HEK293 (cell line): Measurements from ENCODE around the gene COX20.

Source experiments
- CTCF ChIA-PET: fragments of 350-600 bp; formaldehyde crosslinking; extraction: SDS; loops from one replicate; lab custom pipeline; 2021; ENCODE audit warnings: antibody characterized with exemption; lab: Yijun Ruan, JAX
- POLR2A ChIA-PET: fragments of 300-600 bp; formaldehyde crosslinking; extraction: SDS; loops from one replicate; lab custom pipeline; 2020; ENCODE audit warnings: antibody characterized with exemption, inconsistent platforms; lab: Yijun Ruan, JAX
- H3K27ac ChIP-seq: fragments of 200-500 bp; sonication (Bioruptor generic); 2 replicates; pipeline ENCODE4 v1.5.1; 2014; ENCODE audit warnings: low read depth, low read length, control low read depth, inconsistent platforms; ENCODE audit errors: extremely low read depth
- H3K36me3 ChIP-seq, 2 experiments: fragments of 200-500 bp in 1 of 2; sonication (Bioruptor generic) in 1 of 2; 1 replicate in 1 of 2; 2 replicates in 1 of 2; pipeline ENCODE4 v1.5.1; 2014 to 2017; ENCODE audit warnings: inconsistent platforms in 2 of 2, low read length in 2 of 2; ENCODE audit not compliant: control insufficient read depth in 2 of 2, insufficient read depth in 1 of 2
- H3K4me1 ChIP-seq: fragments of 200-500 bp; sonication (Bioruptor generic); 2 replicates; pipeline ENCODE4 v1.5.1; 2014; ENCODE audit warnings: mild to moderate bottlenecking, low read length, inconsistent platforms; ENCODE audit not compliant: control insufficient read depth, insufficient read depth
- H3K4me3 ChIP-seq: 2 replicates; pipeline ENCODE4 v1.5.1; 2011; ENCODE audit warnings: low read depth, mild to moderate bottlenecking, control low read depth, low read length, moderate library complexity
- H3K9me3 ChIP-seq: fragments of 200-500 bp; sonication (Bioruptor generic); 2 replicates; pipeline ENCODE4 v1.5.1; 2014; ENCODE audit warnings: low read depth, low read length, inconsistent platforms; ENCODE audit not compliant: control insufficient read depth, insufficient read depth
- EGR2 ChIP-seq: fragments of 450-650 bp; formaldehyde crosslinking; IDR thresholded peaks from 2 replicates; pipeline ENCODE4 v1.5.1; 2016; ENCODE audit warnings: low read depth, missing biosample characterization, missing genetic modification characterization
- FEZF1 ChIP-seq: fragments of 450-650 bp; formaldehyde crosslinking; IDR thresholded peaks from 2 replicates; pipeline ENCODE4 v1.5.1; 2016; ENCODE audit warnings: missing biosample characterization, missing genetic modification characterization
- KLF16 ChIP-seq: fragments of 450-650 bp; formaldehyde crosslinking; IDR thresholded peaks from 2 replicates; pipeline ENCODE4 v1.5.1; 2017; ENCODE audit warnings: missing biosample characterization, missing genetic modification characterization
- MYNN ChIP-seq: fragments of 450-650 bp; formaldehyde crosslinking; IDR thresholded peaks from 2 replicates; pipeline ENCODE4 v1.5.1; 2016; ENCODE audit warnings: missing biosample characterization, missing genetic modification characterization, borderline replicate concordance
- SCRT1 ChIP-seq: fragments of 450-650 bp; formaldehyde crosslinking; IDR thresholded peaks from 2 replicates; pipeline ENCODE4 v1.5.1; 2016; ENCODE audit warnings: missing biosample characterization, missing genetic modification characterization, borderline replicate concordance
- YY2 ChIP-seq: fragments of 450-650 bp; formaldehyde crosslinking; IDR thresholded peaks from 2 replicates; pipeline ENCODE4 v1.5.1; 2016; ENCODE audit warnings: missing biosample characterization, missing genetic modification characterization
- ZEB2 ChIP-seq: fragments of 450-650 bp; formaldehyde crosslinking; IDR thresholded peaks from 2 replicates; pipeline ENCODE4 v1.5.1; 2016; ENCODE audit warnings: missing biosample characterization, missing genetic modification characterization
- ZNF112 ChIP-seq: fragments of 450-650 bp; formaldehyde crosslinking; IDR thresholded peaks from 2 replicates; pipeline ENCODE4 v1.5.0; 2017; ENCODE audit warnings: missing biosample characterization, missing genetic modification characterization
- ZNF121 ChIP-seq: fragments of 450-650 bp; formaldehyde crosslinking; IDR thresholded peaks from 2 replicates; pipeline ENCODE4 v1.5.1; 2016; ENCODE audit warnings: missing biosample characterization, missing genetic modification characterization
- ZNF132 ChIP-seq: fragments of 450-650 bp; formaldehyde crosslinking; IDR thresholded peaks from 2 replicates; pipeline ENCODE4 v1.5.1; 2017; ENCODE audit warnings: missing biosample characterization, missing genetic modification characterization, borderline replicate concordance
- ZNF169 ChIP-seq: fragments of 450-650 bp; formaldehyde crosslinking; IDR thresholded peaks from 2 replicates; pipeline ENCODE4 v1.5.1; 2016; ENCODE audit warnings: missing biosample characterization, missing genetic modification characterization
- ZNF23 ChIP-seq: fragments of 450-650 bp; formaldehyde crosslinking; IDR thresholded peaks from 2 replicates; pipeline ENCODE4 v1.5.1; 2016; ENCODE audit warnings: missing biosample characterization, missing genetic modification characterization, borderline replicate concordance
- ZNF24 ChIP-seq: fragments of 450-650 bp; formaldehyde crosslinking; IDR thresholded peaks from 2 replicates; pipeline ENCODE4 v1.5.1; 2016; ENCODE audit warnings: missing biosample characterization, missing genetic modification characterization
- ZNF324 ChIP-seq: fragments of 450-650 bp; formaldehyde crosslinking; IDR thresholded peaks from 2 replicates; pipeline ENCODE4 v1.5.1; 2016; ENCODE audit warnings: missing biosample characterization, missing genetic modification characterization
- ZNF335 ChIP-seq: fragments of 450-650 bp; formaldehyde crosslinking; conservative IDR thresholded peaks from 2 replicates; pipeline ENCODE4 v1.5.1; 2016; ENCODE audit warnings: missing biosample characterization, missing genetic modification characterization
- ZNF391 ChIP-seq: fragments of 450-650 bp; formaldehyde crosslinking; IDR thresholded peaks from 2 replicates; pipeline ENCODE4 v1.5.1; 2016; ENCODE audit warnings: low read depth, missing biosample characterization, missing genetic modification characterization, borderline replicate concordance
- ZNF530 ChIP-seq: fragments of 450-650 bp; formaldehyde crosslinking; IDR thresholded peaks from 2 replicates; pipeline ENCODE4 v1.5.1; 2016; ENCODE audit warnings: low read depth, missing biosample characterization, missing genetic modification characterization
- ZNF571 ChIP-seq: fragments of 450-650 bp; formaldehyde crosslinking; IDR thresholded peaks from 2 replicates; pipeline ENCODE4 v1.5.0; 2017; ENCODE audit warnings: missing biosample characterization, missing genetic modification characterization
- ZNF624 ChIP-seq: fragments of 450-650 bp; formaldehyde crosslinking; IDR thresholded peaks from 2 replicates; pipeline ENCODE4 v1.5.1; 2017; ENCODE audit warnings: missing biosample characterization, missing genetic modification characterization
- ZNF664 ChIP-seq: fragments of 450-650 bp; formaldehyde crosslinking; IDR thresholded peaks from 2 replicates; pipeline ENCODE4 v1.5.1; 2016; ENCODE audit warnings: missing biosample characterization, missing genetic modification characterization
- ZNF777 ChIP-seq: fragments of 450-650 bp; formaldehyde crosslinking; IDR thresholded peaks from 2 replicates; pipeline ENCODE4 v1.5.1; 2017; ENCODE audit warnings: missing biosample characterization, missing genetic modification characterization, borderline replicate concordance
- TF ChIP-seq, protein P1 (sequence below): fragments of 450-650 bp; formaldehyde crosslinking; IDR thresholded peaks from 2 replicates; pipeline ENCODE4 v1.5.1; 2016; ENCODE audit warnings: missing biosample characterization, missing genetic modification characterization
- TF ChIP-seq, protein P2 (sequence below): fragments of 450-650 bp; formaldehyde crosslinking; IDR thresholded peaks from 2 replicates; pipeline ENCODE4 v1.5.1; 2017; ENCODE audit warnings: missing biosample characterization, missing genetic modification characterization
- TF ChIP-seq, protein P3 (sequence below): fragments of 450-650 bp; formaldehyde crosslinking; IDR thresholded peaks from 2 replicates; pipeline ENCODE4 v1.5.1; 2016; ENCODE audit warnings: missing biosample characterization, missing genetic modification characterization, low read depth
- TF ChIP-seq, protein P4 (sequence below): fragments of 450-650 bp; IDR thresholded peaks from 2 replicates; pipeline ENCODE4 v1.5.1; 2018; ENCODE audit warnings: missing biosample characterization, missing genetic modification characterization

Gene COX20

DNA sequence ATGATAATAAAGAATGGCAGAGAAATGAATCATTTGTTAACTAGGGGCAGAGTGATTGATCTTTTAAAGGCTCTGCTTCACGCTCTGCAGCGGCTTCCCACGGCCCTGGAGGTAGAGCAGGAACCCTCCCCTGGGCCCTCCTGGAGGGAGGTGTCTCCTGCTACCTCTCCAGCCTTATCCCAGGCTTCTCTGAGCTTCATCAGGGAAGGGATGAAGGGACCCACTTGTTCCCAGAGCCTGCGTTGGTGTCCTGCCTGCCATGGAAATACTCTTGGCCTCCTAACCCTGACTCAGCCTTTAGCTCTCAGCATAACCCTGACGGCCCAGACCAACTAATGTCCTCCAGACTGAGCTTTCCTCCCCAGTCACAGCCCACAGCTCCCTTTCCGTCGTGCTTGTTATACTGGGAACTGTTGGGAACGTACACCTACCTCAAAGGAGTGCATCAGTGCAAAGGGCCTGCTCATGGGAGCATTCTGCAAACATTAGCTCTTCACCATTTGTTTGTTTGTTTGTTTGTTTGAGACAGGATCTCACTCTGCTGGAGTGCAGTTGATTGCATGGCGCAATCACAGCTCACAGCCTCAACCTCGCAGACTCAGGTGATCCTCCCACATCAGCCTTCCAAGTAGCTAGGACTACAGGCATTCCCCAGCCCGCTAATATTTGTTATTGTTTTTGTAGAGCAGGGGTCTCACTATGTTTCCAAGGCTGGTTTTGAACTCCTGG lies 46.3 kb downstream of the COX20 start (continued):
- TF ChIP-seq, protein P1, sequence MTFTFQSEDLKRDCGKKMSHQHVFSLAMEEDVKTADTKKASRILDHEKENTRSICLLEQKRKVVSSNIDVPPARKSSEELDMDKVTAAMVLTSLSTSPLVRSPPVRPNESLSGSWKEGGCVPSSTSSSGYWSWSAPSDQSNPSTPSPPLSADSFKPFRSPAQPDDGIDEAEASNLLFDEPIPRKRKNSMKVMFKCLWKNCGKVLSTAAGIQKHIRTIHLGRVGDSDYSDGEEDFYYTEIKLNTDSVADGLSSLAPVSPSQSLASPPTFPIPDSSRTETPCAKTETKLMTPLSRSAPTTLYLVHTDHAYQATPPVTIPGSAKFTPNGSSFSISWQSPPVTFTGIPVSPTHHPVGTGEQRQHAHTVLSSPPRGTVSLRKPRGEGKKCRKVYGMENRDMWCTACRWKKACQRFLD (tag by site-specific recombination), result no peak
- no peak for TF ChIP-seq EGR2
- no peak for TF ChIP-seq SCRT1 (tag by site-specific recombination)
- no peak for TF ChIP-seq ZNF571
- no peak for TF ChIP-seq ZNF391
- no peak for TF ChIP-seq MYNN (tag by site-specific recombination)
- TF ChIP-seq ZNF664 (tag by site-specific recombination), result no peak
- TF ChIP-seq, protein P2, sequence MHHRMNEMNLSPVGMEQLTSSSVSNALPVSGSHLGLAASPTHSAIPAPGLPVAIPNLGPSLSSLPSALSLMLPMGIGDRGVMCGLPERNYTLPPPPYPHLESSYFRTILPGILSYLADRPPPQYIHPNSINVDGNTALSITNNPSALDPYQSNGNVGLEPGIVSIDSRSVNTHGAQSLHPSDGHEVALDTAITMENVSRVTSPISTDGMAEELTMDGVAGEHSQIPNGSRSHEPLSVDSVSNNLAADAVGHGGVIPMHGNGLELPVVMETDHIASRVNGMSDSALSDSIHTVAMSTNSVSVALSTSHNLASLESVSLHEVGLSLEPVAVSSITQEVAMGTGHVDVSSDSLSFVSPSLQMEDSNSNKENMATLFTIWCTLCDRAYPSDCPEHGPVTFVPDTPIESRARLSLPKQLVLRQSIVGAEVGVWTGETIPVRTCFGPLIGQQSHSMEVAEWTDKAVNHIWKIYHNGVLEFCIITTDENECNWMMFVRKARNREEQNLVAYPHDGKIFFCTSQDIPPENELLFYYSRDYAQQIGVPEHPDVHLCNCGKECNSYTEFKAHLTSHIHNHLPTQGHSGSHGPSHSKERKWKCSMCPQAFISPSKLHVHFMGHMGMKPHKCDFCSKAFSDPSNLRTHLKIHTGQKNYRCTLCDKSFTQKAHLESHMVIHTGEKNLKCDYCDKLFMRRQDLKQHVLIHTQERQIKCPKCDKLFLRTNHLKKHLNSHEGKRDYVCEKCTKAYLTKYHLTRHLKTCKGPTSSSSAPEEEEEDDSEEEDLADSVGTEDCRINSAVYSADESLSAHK, result no peak
- TF ChIP-seq, all 188 proteins: peak for 0

DNA sequence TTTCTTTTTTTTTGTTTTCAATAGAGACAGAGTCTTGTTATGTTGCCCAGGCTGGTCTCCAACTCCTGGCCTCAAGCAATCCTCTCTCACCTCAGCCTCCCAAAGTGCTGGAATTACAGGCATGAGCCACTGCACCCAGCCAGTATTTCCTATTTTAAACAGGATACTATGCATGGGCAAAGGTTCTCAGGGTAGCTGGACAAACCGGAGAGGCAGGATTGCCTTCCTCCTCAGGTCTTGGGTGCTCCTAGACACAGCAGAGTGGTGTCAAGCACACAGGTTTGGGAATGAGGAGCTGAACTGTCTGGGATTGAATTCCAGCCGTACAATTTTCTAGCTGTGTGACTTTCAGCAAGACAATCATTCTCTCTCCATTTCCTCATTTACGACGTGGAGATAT lies 51.8 kb downstream of the COX20 start:
- Histone ChIP-seq H3K9me3 (no peaks in the 10 kb centered on the region), H3K27ac (no peak overlapping the region), H3K4me3 (no peak overlapping the region)
- TF ChIP-seq FEZF1 (tag by site-specific recombination), result no peak
- no peak for TF ChIP-seq YY2
- no peak for TF ChIP-seq ZNF23 (tag by site-specific recombination)
- TF ChIP-seq, protein P3, sequence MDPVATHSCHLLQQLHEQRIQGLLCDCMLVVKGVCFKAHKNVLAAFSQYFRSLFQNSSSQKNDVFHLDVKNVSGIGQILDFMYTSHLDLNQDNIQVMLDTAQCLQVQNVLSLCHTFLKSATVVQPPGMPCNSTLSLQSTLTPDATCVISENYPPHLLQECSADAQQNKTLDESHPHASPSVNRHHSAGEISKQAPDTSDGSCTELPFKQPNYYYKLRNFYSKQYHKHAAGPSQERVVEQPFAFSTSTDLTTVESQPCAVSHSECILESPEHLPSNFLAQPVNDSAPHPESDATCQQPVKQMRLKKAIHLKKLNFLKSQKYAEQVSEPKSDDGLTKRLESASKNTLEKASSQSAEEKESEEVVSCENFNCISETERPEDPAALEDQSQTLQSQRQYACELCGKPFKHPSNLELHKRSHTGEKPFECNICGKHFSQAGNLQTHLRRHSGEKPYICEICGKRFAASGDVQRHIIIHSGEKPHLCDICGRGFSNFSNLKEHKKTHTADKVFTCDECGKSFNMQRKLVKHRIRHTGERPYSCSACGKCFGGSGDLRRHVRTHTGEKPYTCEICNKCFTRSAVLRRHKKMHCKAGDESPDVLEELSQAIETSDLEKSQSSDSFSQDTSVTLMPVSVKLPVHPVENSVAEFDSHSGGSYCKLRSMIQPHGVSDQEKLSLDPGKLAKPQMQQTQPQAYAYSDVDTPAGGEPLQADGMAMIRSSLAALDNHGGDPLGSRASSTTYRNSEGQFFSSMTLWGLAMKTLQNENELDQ (tag by site-specific recombination), result no peak
- no peak for TF ChIP-seq ZNF121
- no peak for TF ChIP-seq ZNF324 (tag by site-specific recombination)
- TF ChIP-seq ZNF530 (tag by site-specific recombination), result no peak
- no peak for TF ChIP-seq ZNF624 (tag by site-specific recombination)
- TF ChIP-seq ZNF112 (tag by site-specific recombination), result no peak
- no peak for TF ChIP-seq ZEB2 (tag by site-specific recombination)
- TF ChIP-seq, all 188 proteins: peak for 0
- H3K4me1 ChIP-seq, result no peaks in the 10 kb centered on the region
- CTCF ChIA-PET, result interaction anchor here (0.6 kb wide), 1 partner anchor 30 kb away, joined by 4 read pairs; no protein-coding TSS in a partner anchor
- POLR2A ChIA-PET, result no interaction called here
- H3K36me3 ChIP-seq, result no peaks in the 10 kb centered on the region

DNA sequence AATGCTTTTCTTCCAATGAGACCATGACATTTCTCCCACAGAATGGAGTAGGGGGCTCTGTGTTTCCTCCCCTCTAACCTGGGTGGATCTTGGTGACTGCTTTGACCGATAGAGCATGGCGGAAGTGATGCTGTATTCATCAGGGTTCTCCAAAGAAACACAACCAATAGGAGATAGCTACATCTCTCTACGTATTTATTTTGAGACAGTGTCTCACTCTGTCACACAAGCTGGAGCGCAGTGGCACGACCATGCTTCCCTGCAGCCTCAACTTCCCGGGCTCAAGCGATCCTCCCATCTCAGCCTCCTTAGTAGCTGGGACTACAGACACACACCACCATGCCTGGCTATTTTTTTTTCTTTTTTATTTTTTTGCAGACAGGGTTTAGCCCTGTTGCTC lies 58.4 kb downstream of the COX20 start:
- TF ChIP-seq ZNF121 (no peak), ZNF777 (tag by site-specific recombination) (no peak), EGR2 (no peak), ZNF169 (tag by site-specific recombination) (no peak), ZNF132 (no peak), ZNF24 (tag by site-specific recombination) (no peak), KLF16 (tag by site-specific recombination) (no peak), ZNF335 (tag by site-specific recombination) (no peak)
- TF ChIP-seq, protein P4, sequence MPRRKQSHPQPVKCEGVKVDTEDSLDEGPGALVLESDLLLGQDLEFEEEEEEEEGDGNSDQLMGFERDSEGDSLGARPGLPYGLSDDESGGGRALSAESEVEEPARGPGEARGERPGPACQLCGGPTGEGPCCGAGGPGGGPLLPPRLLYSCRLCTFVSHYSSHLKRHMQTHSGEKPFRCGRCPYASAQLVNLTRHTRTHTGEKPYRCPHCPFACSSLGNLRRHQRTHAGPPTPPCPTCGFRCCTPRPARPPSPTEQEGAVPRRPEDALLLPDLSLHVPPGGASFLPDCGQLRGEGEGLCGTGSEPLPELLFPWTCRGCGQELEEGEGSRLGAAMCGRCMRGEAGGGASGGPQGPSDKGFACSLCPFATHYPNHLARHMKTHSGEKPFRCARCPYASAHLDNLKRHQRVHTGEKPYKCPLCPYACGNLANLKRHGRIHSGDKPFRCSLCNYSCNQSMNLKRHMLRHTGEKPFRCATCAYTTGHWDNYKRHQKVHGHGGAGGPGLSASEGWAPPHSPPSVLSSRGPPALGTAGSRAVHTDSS (tag by site-specific recombination), result no peak
- POLR2A ChIA-PET, result no interaction called here
- Histone ChIP-seq H3K9me3 (no peaks in the 10 kb centered on the region), H3K4me3 (no peak overlapping the region), H3K4me1 (no peaks in the 10 kb centered on the region), H3K36me3 (no peaks in the 10 kb centered on the region), H3K27ac (no peak overlapping the region)
- CTCF ChIA-PET, result interaction anchor here (0.7 kb wide), 1 partner anchor 186 kb away, joined by 4 read pairs; no protein-coding TSS in a partner anchor
